H9 (cell line): ENCODE measurements around the gene SYT7. TPM values are rescaled to one million over a fixed set of nuclear protein-coding genes. Genes with fewer than 3 reads are reported as not detected.

Experiments
- DNase-seq: peaks from one replicate; pipeline ENCODE4 v3.0.0-alpha.2; 2017
- H2AFZ ChIP-seq: one replicate; pipeline ENCODE4 v1.6.1; 2013; ENCODE audit warnings: mild to moderate bottlenecking, low read length, control low read depth, moderate library complexity
- H2AK5ac ChIP-seq: 2 replicates; pipeline ENCODE4 v1.6.1; 2013; ENCODE audit warnings: low read length, control low read depth, mixed read lengths; ENCODE audit not compliant: insufficient read length
- H2BK120ac ChIP-seq: one replicate; pipeline ENCODE4 v1.6.1; 2013; ENCODE audit warnings: low read depth, mild to moderate bottlenecking, low read length, control low read depth, inconsistent platforms; ENCODE audit not compliant: poor library complexity, severe bottlenecking
- H2BK12ac ChIP-seq: 2 replicates; pipeline ENCODE4 v1.6.1; 2013; ENCODE audit warnings: low read length, control low read depth, mixed read lengths, low read depth; ENCODE audit not compliant: insufficient read length
- H2BK15ac ChIP-seq: 2 replicates; pipeline ENCODE4 v1.6.1; 2013; ENCODE audit warnings: low read depth, low read length, control low read depth
- H2BK20ac ChIP-seq: one replicate; pipeline ENCODE4 v1.6.1; 2013; ENCODE audit warnings: low read depth, mild to moderate bottlenecking, low read length, control low read depth, inconsistent platforms; ENCODE audit not compliant: poor library complexity, severe bottlenecking
- H2BK5ac ChIP-seq: 2 replicates; pipeline ENCODE4 v1.6.1; 2013; ENCODE audit warnings: low read length, control low read depth, mixed read lengths; ENCODE audit not compliant: insufficient read length
- H3K14ac ChIP-seq: 2 replicates; pipeline ENCODE4 v1.6.1; 2013; ENCODE audit warnings: low read length, control low read depth; ENCODE audit not compliant: insufficient read depth
- H3K18ac ChIP-seq: 2 replicates; pipeline ENCODE4 v1.6.1; 2013; ENCODE audit warnings: low read depth, mild to moderate bottlenecking, mixed read lengths, low read length, control low read depth; ENCODE audit not compliant: insufficient read length
- H3K23ac ChIP-seq: 2 replicates; pipeline ENCODE4 v1.6.1; 2013; ENCODE audit warnings: low read length, control low read depth, mixed read lengths, low read depth; ENCODE audit not compliant: insufficient read length
- H3K23me2 ChIP-seq: 2 replicates; pipeline ENCODE4 v1.6.1; 2013; ENCODE audit warnings: low read depth, mild to moderate bottlenecking, mixed read lengths, low read length, control low read depth; ENCODE audit not compliant: insufficient read length, poor library complexity, severe bottlenecking
- H3K27ac ChIP-seq: 2 replicates; pipeline ENCODE4 v1.5.1; 2013; ENCODE audit warnings: low read length, control low read depth, mixed read lengths, low read depth; ENCODE audit not compliant: insufficient read length
- H3K27me3 ChIP-seq: 2 replicates; pipeline ENCODE4 v1.6.1; 2013; ENCODE audit warnings: low read length, control low read depth, inconsistent platforms; ENCODE audit not compliant: insufficient read depth
- H3K4ac ChIP-seq: 2 replicates; pipeline ENCODE4 v1.6.1; 2013; ENCODE audit warnings: low read depth, mild to moderate bottlenecking, control low read depth, inconsistent platforms, low read length, moderate library complexity
- H3K4me1 ChIP-seq: 2 replicates; pipeline ENCODE4 v1.6.1; 2013; ENCODE audit warnings: low read length, control low read depth, inconsistent platforms; ENCODE audit not compliant: insufficient read depth
- H3K4me2 ChIP-seq: 2 replicates; pipeline ENCODE4 v1.6.1; 2013; ENCODE audit warnings: low read length, control low read depth, mixed read lengths; ENCODE audit not compliant: insufficient read length, insufficient read depth
- H3K56ac ChIP-seq: 2 replicates; pipeline ENCODE4 v1.6.1; 2013; ENCODE audit warnings: low read depth, mild to moderate bottlenecking, mixed read lengths, low read length, control low read depth; ENCODE audit not compliant: insufficient read length
- H3K79me1 ChIP-seq: 2 replicates; pipeline ENCODE4 v1.6.1; 2013; ENCODE audit warnings: low read depth, mild to moderate bottlenecking, moderate library complexity, low read length, control low read depth, inconsistent platforms; ENCODE audit not compliant: insufficient read depth, poor library complexity, severe bottlenecking
- H3K79me2 ChIP-seq: 2 replicates; pipeline ENCODE4 v1.6.1; 2013; ENCODE audit warnings: low read length, control low read depth, inconsistent platforms; ENCODE audit not compliant: insufficient read depth
- H3K9ac ChIP-seq: 2 replicates; pipeline ENCODE4 v1.6.1; 2013; ENCODE audit warnings: low read length, control low read depth, mixed read lengths; ENCODE audit not compliant: insufficient read length; ENCODE audit errors: extremely low read depth
- H3K9me3 ChIP-seq: one replicate; pipeline ENCODE4 v1.6.1; 2013; ENCODE audit warnings: low read depth, low read length, inconsistent platforms; ENCODE audit not compliant: control insufficient read depth
- H3T11ph ChIP-seq: one replicate; pipeline ENCODE4 v1.6.1; 2013; ENCODE audit warnings: mild to moderate bottlenecking, low read length, control low read depth, inconsistent platforms
- H4K20me1 ChIP-seq: one replicate; pipeline ENCODE4 v1.6.1; 2013; ENCODE audit not compliant: control insufficient read depth, insufficient read length, insufficient read depth
- H4K5ac ChIP-seq: 2 replicates; pipeline ENCODE4 v1.6.1; 2013; ENCODE audit warnings: low read depth, mild to moderate bottlenecking, mixed read lengths, low read length, control low read depth; ENCODE audit not compliant: insufficient read length
- H4K8ac ChIP-seq: replicated peaks from 2 replicates; pipeline ENCODE4 v1.6.1; 2013; ENCODE audit warnings: low read length, control low read depth, mixed read lengths, low read depth; ENCODE audit not compliant: insufficient read length
- H4K91ac ChIP-seq: 2 replicates; pipeline ENCODE4 v1.6.1; 2013; ENCODE audit warnings: low read depth, mild to moderate bottlenecking, moderate library complexity, mixed read lengths, low read length, control low read depth; ENCODE audit not compliant: insufficient read length
- H3K27ac Mint-ChIP-seq, 3 experiments: 2 replicates in 2 of 3; 3 replicates in 1 of 3; pipeline ENCODE4 v1.8.0; 2020 to 2021; ENCODE audit warnings: mixed read lengths in 3 of 3, mild to moderate bottlenecking in 1 of 3, moderate library complexity in 1 of 3
- H3K27me3 Mint-ChIP-seq: 2 replicates; pipeline ENCODE4 v1.8.0; 2021; ENCODE audit warnings: low read depth, mild to moderate bottlenecking, moderate library complexity, mixed read lengths
- H3K36me3 Mint-ChIP-seq, 3 experiments: 2 replicates in 2 of 3; 3 replicates in 1 of 3; pipeline ENCODE4 v1.8.0; 2020 to 2021; ENCODE audit warnings: low read depth in 3 of 3, mixed read lengths in 3 of 3; ENCODE audit not compliant: insufficient read depth in 1 of 3
- H3K4me1 Mint-ChIP-seq, 2 experiments: 2 replicates each; pipeline ENCODE4 v1.8.0; 2020; ENCODE audit warnings: mixed read lengths in 2 of 2
- H3K4me3 Mint-ChIP-seq, 2 experiments: 2 replicates in 1 of 2; 3 replicates in 1 of 2; pipeline ENCODE4 v1.8.0; 2020 to 2021; ENCODE audit warnings: mild to moderate bottlenecking in 2 of 2, mixed read lengths in 2 of 2, moderate library complexity in 1 of 2
- H3K9me3 Mint-ChIP-seq, 2 experiments: 2 replicates in 1 of 2; 3 replicates in 1 of 2; pipeline ENCODE4 v1.8.0; 2020; ENCODE audit warnings: mild to moderate bottlenecking in 2 of 2, mixed read lengths in 2 of 2, moderate library complexity in 1 of 2
- CTCF ChIP-seq: fragments of 200-600 bp; sonication (generic); conservative IDR thresholded peaks from 3 replicates; pipeline ENCODE4 v1.8.0; 2021; ENCODE audit warnings: antibody characterized with exemption, mild to moderate bottlenecking
- WGBS: extraction: QIAGEN DNeasy Blood & Tissue Kit; methylation state at CpG from one replicate; pipeline ENCODE4 v1.1.7; 2013; ENCODE audit warnings: missing lambda C conversion rate, low lambda C conversion rate, mixed read lengths; ENCODE audit not compliant: insufficient read length; ENCODE audit errors: extremely low coverage; 5-methylcytosine and 5-hydroxymethylcytosine counted together
- total RNA-seq: library from RNA; stranded (reverse); gene quantifications from 2 replicates; pipeline ENCODE4 v1.2.1, GENCODE V29; 2021

SYT7 gene
- total RNA-seq, 1 experiment from 2014 or later: 8.8 TPM

- Histone ChIP-seq H3K9ac (no peak overlapping the region), H2AK5ac (no peak overlapping the region), H2BK5ac (no peak overlapping the region), H3K9me3 (no peaks in the 10 kb centered on the region), H3K23me2 (no peaks in the 10 kb centered on the region), H3K79me1 (no peaks in the 10 kb centered on the region), H2BK120ac (no peak overlapping the region), H4K20me1 (peaks cover 4% of the 10 kb centered on the region), H3K23ac (no peak overlapping the region), H2BK12ac (no peak overlapping the region), H2BK15ac (no peak overlapping the region), H4K91ac (no peak overlapping the region), H3K4me2 (no peak overlapping the region), H4K5ac (no peak overlapping the region), H2BK20ac (no peak overlapping the region), H3K4me1 (peaks cover 3% of the 10 kb centered on the region; the same call in 1 of the 2 replicates), H3T11ph (no peak overlapping the region), H3K56ac (no peak overlapping the region), H3K14ac (no peak overlapping the region), H4K8ac (no peak overlapping the region), H2AFZ (no peak overlapping the region), H3K4ac (no peak overlapping the region), H3K27ac (no peak overlapping the region), H3K18ac (no peak overlapping the region), H3K79me2 (no peaks in the 10 kb centered on the region), H3K27me3 (no peaks in the 10 kb centered on the region)
- Mint-ChIP-seq H3K4me1 (peaks cover 27 to 41% of the 10 kb centered on the region in 2 experiments), H3K4me3 (no peak overlapping the region; a peak in 1 of 5 replicates), H3K27me3 (peaks cover 32% of the 10 kb centered on the region), H3K36me3 (peaks cover 3 to 5% (median 4%) of the 10 kb centered on the region in 3 experiments; a peak in 5 of 7 replicates), H3K9me3 (no peaks in the 10 kb centered on the region; a peak in 1 of 5 replicates), H3K27ac (no peak overlapping the region; a peak in 1 of 7 replicates)
- WGBS: no CpG with 5 or more reads among the region's 4 CpGs
- TF ChIP-seq CTCF: no peak
- no peak for DNase-seq
Observed at GRCh38 chr11:61487342-61488025, 93.4 kb downstream of the SYT7 start.
